B cell (primary cell): ENCODE measurements around the gene SOWAHC.

Source experiments
- EZH2 ChIP-seq: IDR thresholded peaks from 2 replicates; pipeline ENCODE4 v1.6.1; 2012; ENCODE audit warnings: borderline replicate concordance, low read depth, mild to moderate bottlenecking, moderate library complexity, low read length; ENCODE audit not compliant: insufficient read depth, poor library complexity, severe bottlenecking
- TF ChIP-seq, protein P1 (sequence below): fragments of 200-600 bp; IDR thresholded peaks from one replicate; pipeline ENCODE4 v1.8.0; 2022; ENCODE audit warnings: antibody characterized with exemption, mild to moderate bottlenecking

DNA sequence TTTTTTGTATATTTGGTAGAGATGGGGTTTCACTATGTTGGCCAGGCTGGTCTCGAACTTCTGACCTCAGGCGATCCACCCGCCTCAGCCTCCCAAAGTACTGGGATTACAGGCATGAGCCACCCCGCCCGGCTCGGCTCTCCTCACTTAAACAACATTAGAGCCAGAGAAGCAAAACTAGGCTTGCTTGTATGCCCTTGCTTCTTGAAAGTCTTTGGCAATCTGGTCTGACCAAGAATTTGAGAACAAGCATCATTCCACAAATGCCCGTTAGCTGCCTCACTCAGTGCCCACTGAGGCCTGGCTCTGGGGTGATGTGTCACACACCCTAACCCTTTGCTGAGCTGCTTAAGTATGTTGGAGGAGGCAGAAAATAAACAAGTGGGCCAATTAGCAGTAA, 33.5 kb downstream of the SOWAHC start:
- TF ChIP-seq EZH2: no peak
- TF ChIP-seq, protein P1, sequence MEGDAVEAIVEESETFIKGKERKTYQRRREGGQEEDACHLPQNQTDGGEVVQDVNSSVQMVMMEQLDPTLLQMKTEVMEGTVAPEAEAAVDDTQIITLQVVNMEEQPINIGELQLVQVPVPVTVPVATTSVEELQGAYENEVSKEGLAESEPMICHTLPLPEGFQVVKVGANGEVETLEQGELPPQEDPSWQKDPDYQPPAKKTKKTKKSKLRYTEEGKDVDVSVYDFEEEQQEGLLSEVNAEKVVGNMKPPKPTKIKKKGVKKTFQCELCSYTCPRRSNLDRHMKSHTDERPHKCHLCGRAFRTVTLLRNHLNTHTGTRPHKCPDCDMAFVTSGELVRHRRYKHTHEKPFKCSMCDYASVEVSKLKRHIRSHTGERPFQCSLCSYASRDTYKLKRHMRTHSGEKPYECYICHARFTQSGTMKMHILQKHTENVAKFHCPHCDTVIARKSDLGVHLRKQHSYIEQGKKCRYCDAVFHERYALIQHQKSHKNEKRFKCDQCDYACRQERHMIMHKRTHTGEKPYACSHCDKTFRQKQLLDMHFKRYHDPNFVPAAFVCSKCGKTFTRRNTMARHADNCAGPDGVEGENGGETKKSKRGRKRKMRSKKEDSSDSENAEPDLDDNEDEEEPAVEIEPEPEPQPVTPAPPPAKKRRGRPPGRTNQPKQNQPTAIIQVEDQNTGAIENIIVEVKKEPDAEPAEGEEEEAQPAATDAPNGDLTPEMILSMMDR: no peak
